Naive thymus-derived CD4-positive, alpha-beta T cell (primary cell): ENCODE data around the gene ZBTB21. TPM values are rescaled to one million over a fixed set of nuclear protein-coding genes. Genes with fewer than 3 reads are reported as not detected.

Experiments
- ATAC-seq: fragments of 150-1000 bp; cut with Tn5 transposase; 2 replicates; pipeline ENCODE4 v1.10.0; 2021; ENCODE audit warnings: mild to moderate bottlenecking, moderate library complexity
- CTCF ChIA-PET: fragments of 350-600 bp; sonication (Branson Sonifier 250); formaldehyde crosslinking; loops from one replicate; lab custom pipeline; 2021; ENCODE audit warnings: antibody characterized with exemption; lab: Charles Lee
- POLR2A ChIA-PET: fragments of 350-600 bp; sonication (Branson Sonifier 250); formaldehyde crosslinking; loops from one replicate; lab custom pipeline; 2021; ENCODE audit warnings: antibody characterized with exemption, inconsistent platforms; lab: Charles Lee
- DNase-seq, 9 donors: peaks; one replicate each; pipeline versions ENCODE4 v3.0.0 to v3.0.0-alpha.2; 2020 to 2022; ENCODE audit warnings: mixed read lengths in 1 of 9
- H3K27ac ChIP-seq: one replicate; pipeline ENCODE4 v1.7.0; 2013; ENCODE audit warnings: mild to moderate bottlenecking, low read depth, low read length, moderate library complexity
- H3K27me3 ChIP-seq, 2 donors: one replicate each; pipeline ENCODE4 v1.7.0; 2013; ENCODE audit warnings: low read length in 2 of 2, mild to moderate bottlenecking in 2 of 2, moderate library complexity in 2 of 2; ENCODE audit not compliant: control insufficient read depth in 2 of 2, insufficient read depth in 2 of 2
- H3K36me3 ChIP-seq, 3 experiments: 1 replicate in 2 of 3; 2 replicates in 1 of 3; pipeline ENCODE4 v1.7.0; 2013; ENCODE audit warnings: low read length in 3 of 3, mild to moderate bottlenecking in 3 of 3, moderate library complexity in 1 of 3; ENCODE audit not compliant: insufficient read depth in 3 of 3, control insufficient read depth in 2 of 3
- H3K4me1 ChIP-seq, 2 donors: one replicate each; pipeline ENCODE4 v1.7.0; 2013; ENCODE audit warnings: low read length in 2 of 2, mild to moderate bottlenecking in 2 of 2, moderate library complexity in 1 of 2; ENCODE audit not compliant: control insufficient read depth in 2 of 2, insufficient read depth in 2 of 2
- H3K4me3 ChIP-seq: 2 replicates; pipeline ENCODE4 v1.7.0; 2013; ENCODE audit warnings: mild to moderate bottlenecking, low read length
- H3K9me3 ChIP-seq, 3 experiments: 1 replicate in 2 of 3; 2 replicates in 1 of 3; pipeline ENCODE4 v1.7.0; 2013; ENCODE audit warnings: low read length in 3 of 3; ENCODE audit not compliant: control insufficient read depth in 2 of 3
- H3K27ac Mint-ChIP-seq, 9 donors: one replicate each; pipeline ENCODE4 v1.8.0; 2020 to 2022; ENCODE audit warnings: mixed read lengths in 9 of 9, mild to moderate bottlenecking in 8 of 9, moderate library complexity in 5 of 9, inconsistent platforms in 2 of 9
- H3K27me3 Mint-ChIP-seq, 5 donors: one replicate each; pipeline ENCODE4 v1.8.0; 2021 to 2022; ENCODE audit warnings: mixed read lengths in 5 of 5, mild to moderate bottlenecking in 1 of 5
- H3K36me3 Mint-ChIP-seq, 5 donors: one replicate each; pipeline ENCODE4 v1.8.0; 2020 to 2022; ENCODE audit warnings: mixed read lengths in 5 of 5, mild to moderate bottlenecking in 3 of 5, inconsistent platforms in 1 of 5
- H3K4me1 Mint-ChIP-seq, 7 donors: one replicate each; pipeline ENCODE4 v1.8.0; 2020 to 2022; ENCODE audit warnings: mixed read lengths in 7 of 7, mild to moderate bottlenecking in 3 of 7, inconsistent platforms in 1 of 7
- H3K4me3 Mint-ChIP-seq, 10 donors: one replicate each; pipeline ENCODE4 v1.8.0; 2020 to 2022; ENCODE audit warnings: mild to moderate bottlenecking in 10 of 10, mixed read lengths in 10 of 10, moderate library complexity in 6 of 10, inconsistent platforms in 2 of 10
- H3K9me3 Mint-ChIP-seq, 11 donors: one replicate each; pipeline ENCODE4 v1.8.0; 2020 to 2022; ENCODE audit warnings: mixed read lengths in 11 of 11, mild to moderate bottlenecking in 4 of 11, inconsistent platforms in 1 of 11, moderate library complexity in 1 of 11
- intact Hi-C, 2 donors: fragments of 100-400 bp; cut with micrococcal nuclease; formaldehyde crosslinking; loops; one replicate each; pipeline ENCODE4 v1.15.1; 2023
- polyA plus RNA-seq, 2 donors: library from polyadenylated mRNA; unstranded; fragments of 300-500 nt; fragmentation: Illumina TruSeq; gene quantifications; one replicate each; pipeline ENCODE4 v1.2.3, GENCODE V29; 2021
- total RNA-seq, 6 experiments: library from RNA in 5 of 6; stranded (reverse) in 5 of 6; gene quantifications; 1 replicate in 5 of 6; 2 replicates in 1 of 6; pipeline ENCODE4 v1.2.3 and lab custom pipeline; 2021 to 2026

ZBTB21 gene
- total and polyA plus RNA-seq, 7 experiments from 2014 or later = 4.3 to 137 (median 24.3) TPM

GRCh38 chr21:42010507-42011495 is 641 bp upstream of the ZBTB21 start:
- H3K4me3 Mint-ChIP-seq = peak overlapping the region; percentile 84 to 96 (median 90)
- peaks cover 0 to 5% of the 10 kb centered on the region in 2 donors for H3K4me1 ChIP-seq
- H3K27me3 ChIP-seq = no peaks in the 10 kb centered on the region
- peak overlapping the region; percentile 72 to 99 (median 93) for H3K27ac Mint-ChIP-seq
- peaks cover 7 to 43% (median 34%) of the 10 kb centered on the region in 7 donors for H3K4me1 Mint-ChIP-seq
- peak overlapping the region; percentile 78 for H3K4me3 ChIP-seq
- ATAC-seq (peak; percentile 3), DNase-seq (peak in 7 of 9 donors; percentile 18 to 49 (median 40))
- H3K36me3 ChIP-seq = no peaks in the 10 kb centered on the region
- intact Hi-C loops = loop anchor here (1.0 to 10.0 kb wide), 9 partner anchors 8 to 646 kb away; partner anchors contain the start of genes PRDM15 (in 2 of the 2), MX2 (in 1 of the 2) and UBASH3A (in 1 of the 2)
- H3K9me3 Mint-ChIP-seq = peaks cover 0 to 7% (median 0%) of the 10 kb centered on the region in 11 donors
- CTCF ChIA-PET = interaction anchor here (0.6 to 5.9 kb wide), 4 partner anchors 11 to 97 kb away, joined by 3 to 60 read pairs (median 5); no protein-coding TSS in a partner anchor
- POLR2A ChIA-PET = interaction anchor here (0.6 to 13.0 kb wide), 10 partner anchors 35 to 211 kb away, joined by 3 to 122 read pairs (median 5); no protein-coding TSS in a partner anchor
- peaks cover 0 to 24% (median 0%) of the 10 kb centered on the region in 5 donors for H3K27me3 Mint-ChIP-seq
- H3K9me3 ChIP-seq = peaks cover 0 to 3% (median 0%) of the 10 kb centered on the region in 3 experiments
- peak overlapping the region; percentile 92 for H3K27ac ChIP-seq
- peaks cover 3 to 16% (median 4%) of the 10 kb centered on the region in 5 donors for H3K36me3 Mint-ChIP-seq

GRCh38 chr21:42009018-42009830 is 936 bp downstream of the ZBTB21 start:
- peaks cover 8 to 51% (median 41%) of the 10 kb centered on the region in 7 donors for H3K4me1 Mint-ChIP-seq
- intact Hi-C loops = loop anchor here (1.0 to 10.0 kb wide), 6 partner anchors 83 to 644 kb away; partner anchors contain the start of genes MX2 (in 1 of the 2) and RSPH1 (in 1 of the 2)

GRCh38 chr21:42007356-42007940 is 2.7 kb downstream of the ZBTB21 start:
- no peak overlapping the region for H3K27ac ChIP-seq
- intact Hi-C loops = loop anchor here in 1 of 2 donors (5.0 to 10.0 kb wide), 3 partner anchors 417 to 643 kb away; partner anchors contain the start of genes MX2 and RSPH1
- H3K27me3 ChIP-seq = no peaks in the 10 kb centered on the region
- CTCF ChIA-PET = interaction anchor here (1.3 to 5.9 kb wide), 3 partner anchors 56 to 100 kb away, joined by 3 to 60 read pairs (median 4); no protein-coding TSS in a partner anchor
- H3K9me3 Mint-ChIP-seq = peaks cover 0 to 7% (median 0%) of the 10 kb centered on the region in 11 donors
- no peak for DNase-seq
- H3K9me3 ChIP-seq = no peaks in the 10 kb centered on the region
- H3K4me3 Mint-ChIP-seq = peak overlapping the region in 5 of 10 donors; percentile 4 to 93 (median 23)
- H3K4me1 ChIP-seq = peaks cover 5 to 12% of the 10 kb centered on the region in 2 donors
- H3K36me3 ChIP-seq = no peaks in the 10 kb centered on the region
- H3K27me3 Mint-ChIP-seq = peaks cover 0 to 14% (median 0%) of the 10 kb centered on the region in 5 donors
- H3K27ac Mint-ChIP-seq = peak overlapping the region in 4 of 9 donors; percentile 1 to 14 (median 2)
- H3K4me1 Mint-ChIP-seq = peaks cover 13 to 59% (median 45%) of the 10 kb centered on the region in 7 donors
- POLR2A ChIA-PET = interaction anchor here (1.0 to 13.0 kb wide), 3 partner anchors 56 to 101 kb away, joined by 3 to 122 read pairs (median 9); no protein-coding TSS in a partner anchor
- no peak for ATAC-seq
- no peak overlapping the region for H3K4me3 ChIP-seq
- H3K36me3 Mint-ChIP-seq = peaks cover 3 to 26% (median 5%) of the 10 kb centered on the region in 5 donors

More at GRCh38 chr21:42009018-42009830, 936 bp downstream of the ZBTB21 start:
- Histone ChIP-seq H3K4me3 (peak overlapping the region; percentile 78), H3K4me1 (peaks cover 0 to 5% of the 10 kb centered on the region in 2 donors), H3K36me3 (no peaks in the 10 kb centered on the region), H3K27me3 (no peaks in the 10 kb centered on the region), H3K9me3 (no peaks in the 10 kb centered on the region), H3K27ac (peak overlapping the region; percentile 92)
- DNase-seq = peak; percentile 18 to 63 (median 30)
- ChIA-PET CTCF (interaction anchor here (1.9 to 5.9 kb wide), 2 partner anchors 54 to 98 kb away, joined by 9 to 60 read pairs; no protein-coding TSS in a partner anchor), POLR2A (interaction anchor here (0.7 to 13.0 kb wide), 9 partner anchors 8 to 108 kb away, joined by 3 to 122 read pairs (median 4); no protein-coding TSS in a partner anchor)
- H3K4me3 Mint-ChIP-seq = peak overlapping the region; percentile 83 to 99 (median 91)
- peak overlapping the region; percentile 82 to 99 (median 91) for H3K27ac Mint-ChIP-seq
- peak; percentile 14 for ATAC-seq
- peaks cover 0 to 24% (median 0%) of the 10 kb centered on the region in 5 donors for H3K27me3 Mint-ChIP-seq
- H3K9me3 Mint-ChIP-seq = peaks cover 0 to 7% (median 0%) of the 10 kb centered on the region in 11 donors
- peaks cover 3 to 24% (median 4%) of the 10 kb centered on the region in 5 donors for H3K36me3 Mint-ChIP-seq

GRCh38 chr21:42006765-42007164 is 3.4 kb downstream of the ZBTB21 start:
- H3K4me1 ChIP-seq = peaks cover 12% of the 10 kb centered on the region in 2 donors
- Mint-ChIP-seq H3K36me3 (peaks cover 3 to 30% (median 8%) of the 10 kb centered on the region in 5 donors), H3K4me3 (no peak overlapping the region), H3K27me3 (peaks cover 0 to 8% (median 0%) of the 10 kb centered on the region in 5 donors), H3K9me3 (peaks cover 0 to 7% (median 0%) of the 10 kb centered on the region in 11 donors), H3K4me1 (peaks cover 15 to 59% (median 48%) of the 10 kb centered on the region in 7 donors), H3K27ac (no peak overlapping the region)
- ATAC-seq (no peak), DNase-seq (no peak)
- peaks cover 0 to 3% (median 0%) of the 10 kb centered on the region in 3 experiments for H3K36me3 ChIP-seq
- H3K27ac ChIP-seq = no peak overlapping the region
- intact Hi-C loops = loop anchor here in 1 of 2 donors (5.0 to 10.0 kb wide), 3 partner anchors 418 to 642 kb away; partner anchors contain the start of genes MX2 and RSPH1
- no peak overlapping the region for H3K4me3 ChIP-seq
- ChIA-PET CTCF (interaction anchor here (0.6 to 5.9 kb wide), 5 partner anchors 56 to 190 kb away, joined by 3 to 60 read pairs (median 4); no protein-coding TSS in a partner anchor), POLR2A (interaction anchor here (2.2 to 13.0 kb wide), 2 partner anchors 57 to 102 kb away, joined by 9 to 122 read pairs; no protein-coding TSS in a partner anchor)
- no peaks in the 10 kb centered on the region for H3K27me3 ChIP-seq
- H3K9me3 ChIP-seq = no peaks in the 10 kb centered on the region
